ENCODE data around the gene CSNK1D. TPM values are rescaled to one million over a fixed set of nuclear protein-coding genes. Genes with fewer than 3 reads are reported as not detected.
A peak's percentile ranks its signal among the peaks of the same experiment; 100 is the strongest.

Gene CSNK1D
- total and polyA plus RNA-seq, 2 donors (not counting 1 experiment from before 2014, with no cell fraction given) = 196 to 241 TPM

- peak overlapping the region; percentile 99 to 100 for H3K27ac ChIP-seq (ENCODE audit: low read length in 2 of 2)
- no peaks in the 10 kb centered on the region for H3K27me3 ChIP-seq (replicated peaks in 1 of 4; ENCODE audit: control extremely low read depth in 1 of 4, control insufficient read depth in 3 of 4, insufficient read depth in 4 of 4, low read length in 3 of 4)
- intact Hi-C loops (cut with micrococcal nuclease) = loop anchor here (1.0 to 10.0 kb wide), 4 partner anchors 23 to 432 kb away; partner anchors contain the start of genes CSNK1D, HEXD, OGFOD3 and P4HB
- H3K27ac Mint-ChIP-seq = peak overlapping the region; percentile 100
- ChIA-PET POLR2A (interaction anchor here (0.5 to 2.9 kb wide), 5 partner anchors 23 to 230 kb away, joined by 3 to 20 read pairs (median 15); partner anchors contain the start of genes CSNK1D and SLC16A3), CTCF (interaction anchor here (1.0 to 5.5 kb wide), 4 partner anchors 11 to 59 kb away, joined by 4 to 24 read pairs (median 8); no protein-coding TSS in a partner anchor)
- peaks cover 37 to 62% of the 10 kb centered on the region in 2 donors for H3K4me1 ChIP-seq (ENCODE audit: control insufficient read depth in 2 of 2, insufficient read depth in 2 of 2, low read length in 2 of 2)
- H3K27me3 Mint-ChIP-seq = no peaks in the 10 kb centered on the region
- H3K4me3 Mint-ChIP-seq = peak overlapping the region; percentile 99
- peak overlapping the region; percentile 71 to 99 (median 87) for H3K4me3 ChIP-seq (ENCODE audit: control extremely low read depth in 1 of 5, extremely low read depth in 1 of 5, insufficient read depth in 1 of 5, low read depth in 2 of 5, low read length in 4 of 5)
- no peaks in the 10 kb centered on the region for H4K20me1 ChIP-seq (ENCODE audit: control insufficient read depth, insufficient read depth, low read length, poor library complexity, severe bottlenecking)
- peak overlapping the region; percentile 99 for H3K4me2 ChIP-seq (replicated peaks; ENCODE audit: low read depth, low read length, poor library complexity, severe bottlenecking)
- no peaks in the 10 kb centered on the region for H3K79me2 ChIP-seq (ENCODE audit: control insufficient read depth, insufficient read depth, low read length)
- ATAC-seq (ENCODE audit: low read depth) (no peak), DNase-seq (no peak)
- H2AFZ ChIP-seq (ENCODE audit: insufficient read depth, low read depth, low read length, poor library complexity, severe bottlenecking) = peak overlapping the region; percentile 15
- no peak for TF ChIP-seq EZH2 (IDR thresholded peaks at IDR 0.05; ENCODE audit: borderline replicate concordance, insufficient read depth, low read depth, low read length, poor library complexity, severe bottlenecking)
- no peak for TF ChIP-seq CTCF (IDR thresholded peaks at IDR 0.05)
- no peaks in the 10 kb centered on the region for H3K9me3 ChIP-seq (ENCODE audit: control extremely low read depth in 1 of 3, control insufficient read depth in 2 of 3, insufficient read depth in 1 of 3, low read length in 2 of 3)
- H3K36me3 ChIP-seq (replicated peaks in 1 of 2; ENCODE audit: control extremely low read depth in 1 of 2, control insufficient read depth in 1 of 2, extremely low read depth in 1 of 2, insufficient read depth in 2 of 2, low read length in 1 of 2) = no peaks in the 10 kb centered on the region
- 26% methylated on average over 5 of the region's 7 CpGs for WGBS (ENCODE audit: insufficient coverage)
- peak overlapping the region; percentile 99 for H3K9ac ChIP-seq (ENCODE audit: low read length)
- no peaks in the 10 kb centered on the region for H3K9me3 Mint-ChIP-seq (ENCODE audit: insufficient read depth)
- H3K4me1 Mint-ChIP-seq = peaks cover 75% of the 10 kb centered on the region
Measured at GRCh38 chr17:82296511-82297279, 23.2 kb upstream of the CSNK1D start.

GRCh38 chr17:82295472-82295814 lies 21.9 kb upstream of the CSNK1D start:
- Histone ChIP-seq H3K27me3 (replicated peaks in 1 of 4; ENCODE audit: control extremely low read depth in 1 of 4, control insufficient read depth in 3 of 4, insufficient read depth in 4 of 4, low read length in 3 of 4) (no peaks in the 10 kb centered on the region), H3K4me3 (ENCODE audit: control extremely low read depth in 1 of 5, extremely low read depth in 1 of 5, insufficient read depth in 1 of 5, low read depth in 2 of 5, low read length in 4 of 5) (no peak overlapping the region), H4K20me1 (ENCODE audit: control insufficient read depth, insufficient read depth, low read length, poor library complexity, severe bottlenecking) (no peaks in the 10 kb centered on the region), H3K9me3 (ENCODE audit: control extremely low read depth in 1 of 3, control insufficient read depth in 2 of 3, insufficient read depth in 1 of 3, low read length in 2 of 3) (no peaks in the 10 kb centered on the region), H3K9ac (ENCODE audit: low read length) (no peak overlapping the region), H3K4me2 (replicated peaks; ENCODE audit: low read depth, low read length, poor library complexity, severe bottlenecking) (no peak overlapping the region), H3K4me1 (ENCODE audit: control insufficient read depth in 2 of 2, insufficient read depth in 2 of 2, low read length in 2 of 2) (peaks cover 30 to 53% of the 10 kb centered on the region in 2 donors), H3K27ac (ENCODE audit: low read length in 2 of 2) (no peak overlapping the region), H3K79me2 (ENCODE audit: control insufficient read depth, insufficient read depth, low read length) (no peaks in the 10 kb centered on the region), H3K36me3 (replicated peaks in 1 of 2; ENCODE audit: control extremely low read depth in 1 of 2, control insufficient read depth in 1 of 2, extremely low read depth in 1 of 2, insufficient read depth in 2 of 2, low read length in 1 of 2) (no peaks in the 10 kb centered on the region), H2AFZ (ENCODE audit: insufficient read depth, low read depth, low read length, poor library complexity, severe bottlenecking) (no peak overlapping the region)
- peak overlapping the region; percentile 62 for H3K27ac Mint-ChIP-seq
- 92% methylated on average over 4 of the region's 4 CpGs for WGBS (ENCODE audit: insufficient coverage)
- no peaks in the 10 kb centered on the region for H3K9me3 Mint-ChIP-seq (ENCODE audit: insufficient read depth)
- ChIA-PET CTCF (no interaction called here), POLR2A (interaction anchor here (0.5 kb wide), 1 partner anchor 73 kb away, joined by 3 read pairs; no protein-coding TSS in a partner anchor)
- H3K4me3 Mint-ChIP-seq = peak overlapping the region; percentile 21
- peaks cover 67% of the 10 kb centered on the region for H3K4me1 Mint-ChIP-seq
- DNase-seq = no peak
- TF ChIP-seq EZH2 (IDR thresholded peaks at IDR 0.05; ENCODE audit: borderline replicate concordance, insufficient read depth, low read depth, low read length, poor library complexity, severe bottlenecking) (no peak), CTCF (IDR thresholded peaks at IDR 0.05) (no peak)
- no peaks in the 10 kb centered on the region for H3K27me3 Mint-ChIP-seq
- no peak for ATAC-seq (ENCODE audit: low read depth)
- intact Hi-C loops (cut with micrococcal nuclease) = loop anchor here (10.0 kb wide), 2 partner anchors 119 to 431 kb away; partner anchors contain the start of genes HEXD, OGFOD3 and P4HB

Measured in B cell (primary cell).